TTC549 (cell line): ENCODE measurements around the gene CHST7.
"Not testable (repeated sequence)": the region's sequence is repeated elsewhere in the genome, so short reads cannot be mapped to it uniquely, and the experiment has no call there.

Experiments
- FAIRE-seq: peaks from 2 replicates; lab custom pipeline; 2012; peaks lifted over from hg19 to GRCh38; lab: Jason Lieb, UNC

Gene CHST7

GRCh38 chrX:46573331-46573891 is at the start of gene CHST7:
TSS of gene CHST7 (plus strand) at chrX:46573765. CDS start at chrX:46573932, 167 bp downstream.
- no peak for FAIRE-seq

- not testable (repeated sequence) for FAIRE-seq
Measured at GRCh38 chrX:46528640-46529039, 44.9 kb upstream of the CHST7 start.

- FAIRE-seq: not testable (repeated sequence)
Measured at GRCh38 chrX:46529740-46530403, 43.7 kb upstream of the CHST7 start.

GRCh38 chrX:46530404-46530908 is 43.1 kb upstream of the CHST7 start:
- not testable (repeated sequence) for FAIRE-seq

- no peak for FAIRE-seq
Measured at GRCh38 chrX:46531442-46531841, 42.1 kb upstream of the CHST7 start.

- FAIRE-seq: no peak
Measured at GRCh38 chrX:46543441-46543840, 30.1 kb upstream of the CHST7 start.

- FAIRE-seq: not testable (repeated sequence)
Measured at GRCh38 chrX:46544527-46544926, 29.0 kb upstream of the CHST7 start.

GRCh38 chrX:46545111-46546005 is 28.2 kb upstream of the CHST7 start, which contains the start of gene ZNF674:
TSS of gene ZNF674 (minus strand) at chrX:46545421. CDS start at chrX:46542087, 3,334 bp downstream.
- no peak for FAIRE-seq

- FAIRE-seq: no peak
Measured at GRCh38 chrX:46547857-46548256, 25.7 kb upstream of the CHST7 start.

GRCh38 chrX:46549914-46550313 is 23.7 kb upstream of the CHST7 start:
- no peak for FAIRE-seq

- FAIRE-seq: no peak
Measured at GRCh38 chrX:46551494-46552128, 22.0 kb upstream of the CHST7 start.

- FAIRE-seq: no peak
Measured at GRCh38 chrX:46553935-46554334, 19.6 kb upstream of the CHST7 start.

- FAIRE-seq: no peak
Measured at GRCh38 chrX:46554942-46555341, 18.6 kb upstream of the CHST7 start.

- FAIRE-seq: no peak
Measured at GRCh38 chrX:46559062-46559461, 14.5 kb upstream of the CHST7 start.

GRCh38 chrX:46561824-46562657 is 11.5 kb upstream of the CHST7 start:
- FAIRE-seq: no peak

GRCh38 chrX:46567388-46567787 is 6.2 kb upstream of the CHST7 start:
- FAIRE-seq: no peak

- FAIRE-seq: no peak
Measured at GRCh38 chrX:46569621-46570020, 3.9 kb upstream of the CHST7 start.

- FAIRE-seq: no peak
Measured at GRCh38 chrX:46571423-46572339, 1.9 kb upstream of the CHST7 start.

GRCh38 chrX:46572340-46572936 is 1.1 kb upstream of the CHST7 start:
- no peak for FAIRE-seq
